AG04450 (cell line): ENCODE results near the gene APOO. TPM values are rescaled to one million over a fixed set of nuclear protein-coding genes. Genes with fewer than 3 reads are reported as not detected.

Experiments used
- CTCF ChIA-PET: fragments of 300-600, 350-600 bp; formaldehyde crosslinking; extraction: SDS; loops from one replicate; lab custom pipeline; 2022; ENCODE audit warnings: antibody characterized with exemption, inconsistent platforms; lab: Charles Lee
- POLR2A ChIA-PET: fragments of 350-600 bp; formaldehyde crosslinking; extraction: SDS; loops from one replicate; lab custom pipeline; 2021; ENCODE audit warnings: antibody characterized with exemption, inconsistent platforms; lab: Yijun Ruan, JAX
- DNase-seq: peaks from one replicate; pipeline ENCODE4 v3.0.0-alpha.2; 2011; ENCODE audit warnings: low read depth, low spot score
- H3K27ac ChIP-seq: one replicate; pipeline ENCODE4 v1.5.1; 2012; ENCODE audit warnings: low read depth, low read length, control low read depth
- H3K27me3 ChIP-seq: one replicate; pipeline ENCODE4 v1.6.0; 2012; ENCODE audit warnings: low read length; ENCODE audit not compliant: control insufficient read depth, insufficient read depth
- H3K4me3 ChIP-seq: 2 replicates; pipeline ENCODE4 v1.5.1; 2011; ENCODE audit warnings: mild to moderate bottlenecking, low read depth, low read length, control low read depth
- H3K9me3 ChIP-seq: 2 replicates; pipeline ENCODE4 v1.5.1; 2012; ENCODE audit warnings: low read length; ENCODE audit not compliant: control insufficient read depth, insufficient read depth
- CTCF ChIP-seq: IDR thresholded peaks from 2 replicates; pipeline ENCODE4 v1.5.1; 2011; ENCODE audit warnings: low read depth, low read length, control low read depth, inconsistent platforms
- polyA plus RNA-seq: library from polyadenylated mRNA; depleted of rRNA; stranded (reverse); fragments of >200 nt; gene quantifications from 2 replicates; pipeline ENCODE4 v1.2.3, GENCODE V29; 2011

Gene APOO
- polyA plus RNA-seq, 1 experiment: 16.3 TPM

- Histone ChIP-seq H3K27ac (no peak overlapping the region), H3K9me3 (no peaks in the 10 kb centered on the region), H3K4me3 (no peak overlapping the region), H3K27me3 (no peaks in the 10 kb centered on the region)
- CTCF ChIA-PET: no interaction called here
- no peak for TF ChIP-seq CTCF
- no peak for DNase-seq
- POLR2A ChIA-PET: no interaction called here
Observed at GRCh38 chrX:23857363-23857762, 50.4 kb downstream of the APOO start.

GRCh38 chrX:23855569-23855968 is 52.2 kb downstream of the APOO start:
- DNase-seq: no peak
- POLR2A ChIA-PET: interaction anchor here (0.6 kb wide), 1 partner anchor 17 kb away, joined by 3 read pairs; no protein-coding TSS in a partner anchor
- H3K27me3 ChIP-seq: no peaks in the 10 kb centered on the region
- TF ChIP-seq CTCF: no peak
- no peak overlapping the region for H3K4me3 ChIP-seq
- no peak overlapping the region for H3K27ac ChIP-seq
- no peaks in the 10 kb centered on the region for H3K9me3 ChIP-seq
- CTCF ChIA-PET: interaction anchor here (0.9 kb wide), 1 partner anchor 46 kb away, joined by 5 read pairs; no protein-coding TSS in a partner anchor

GRCh38 chrX:23854945-23855344 is 52.8 kb downstream of the APOO start:
- Histone ChIP-seq H3K4me3 (no peak overlapping the region), H3K27ac (no peak overlapping the region), H3K9me3 (no peaks in the 10 kb centered on the region), H3K27me3 (no peaks in the 10 kb centered on the region)
- no peak for TF ChIP-seq CTCF
- POLR2A ChIA-PET: interaction anchor here (0.6 to 0.7 kb wide), 2 partner anchors 16 to 1828 kb away, joined by 3 to 5 read pairs; no protein-coding TSS in a partner anchor
- CTCF ChIA-PET: interaction anchor here (0.9 kb wide), 1 partner anchor 47 kb away, joined by 5 read pairs; no protein-coding TSS in a partner anchor
- no peak for DNase-seq

GRCh38 chrX:23854122-23854521 is 53.6 kb downstream of the APOO start:
- no peak for DNase-seq
- H3K27ac ChIP-seq: no peak overlapping the region
- POLR2A ChIA-PET: interaction anchor here (0.7 kb wide), 1 partner anchor 1827 kb away, joined by 5 read pairs; no protein-coding TSS in a partner anchor
- CTCF ChIA-PET: no interaction called here
- no peak overlapping the region for H3K4me3 ChIP-seq
- no peak for TF ChIP-seq CTCF
- no peaks in the 10 kb centered on the region for H3K27me3 ChIP-seq
- no peaks in the 10 kb centered on the region for H3K9me3 ChIP-seq

- DNase-seq: no peak
- ChIA-PET CTCF (no interaction called here), POLR2A (no interaction called here)
- Histone ChIP-seq H3K27ac (no peak overlapping the region), H3K4me3 (no peak overlapping the region), H3K27me3 (no peaks in the 10 kb centered on the region), H3K9me3 (no peaks in the 10 kb centered on the region)
- TF ChIP-seq CTCF: no peak
Observed at GRCh38 chrX:23851544-23851943, 56.2 kb downstream of the APOO start.
